Sigmoid colon (tissue), 7 donors: Measurements from ENCODE around the gene CCDC33. TPM values are rescaled to one million over a fixed set of nuclear protein-coding genes. Genes with fewer than 3 reads are reported as not detected.

Experiments
- DNase-seq: peaks from one replicate; pipeline ENCODE4 v3.0.0-alpha.2; 2019
- H3K27ac ChIP-seq, 4 donors: fragments of 200-600 bp; sonication (generic); one replicate each; pipeline ENCODE4 v1.5.1; 2016 to 2019; ENCODE audit warnings: mild to moderate bottlenecking in 1 of 4
- H3K27me3 ChIP-seq, 3 donors: fragments of 200-600 bp; sonication (generic); one replicate each; pipeline ENCODE4 v1.5.1; 2019; ENCODE audit warnings: mild to moderate bottlenecking in 1 of 3
- H3K36me3 ChIP-seq, 4 donors: fragments of 200-600 bp; sonication (generic); one replicate each; pipeline ENCODE4 v1.5.1; 2016 to 2019
- H3K4me1 ChIP-seq, 4 donors: fragments of 200-600 bp; sonication (generic); one replicate each; pipeline ENCODE4 v1.5.1; 2017 to 2019
- H3K4me3 ChIP-seq, 4 donors: fragments of 200-600 bp; sonication (generic); one replicate each; pipeline ENCODE4 v1.5.1; 2017 to 2019; ENCODE audit warnings: mild to moderate bottlenecking in 2 of 4, moderate library complexity in 1 of 4
- H3K9me3 ChIP-seq, 4 donors: fragments of 200-600 bp in 3 of 4; sonication (generic) in 3 of 4; one replicate each; pipeline versions ENCODE4 v1.5.1 to v1.6.1; 2013 to 2019
- EP300 ChIP-seq, 4 donors: sonication (generic); formaldehyde crosslinking; IDR thresholded peaks; one replicate each; pipeline ENCODE4 v1.6.1; 2017; ENCODE audit warnings: antibody characterized with exemption in 4 of 4
- POLR2A ChIP-seq, 2 donors: fragments of 450-650 bp; IDR thresholded peaks; one replicate each; pipeline ENCODE4 v1.6.1; 2016; ENCODE audit warnings: antibody characterized with exemption in 2 of 2, mild to moderate bottlenecking in 2 of 2, moderate library complexity in 2 of 2
- POLR2AphosphoS5 ChIP-seq, 4 donors: sonication (generic); formaldehyde crosslinking; IDR thresholded peaks; one replicate each; pipeline ENCODE4 v1.6.1; 2017; ENCODE audit warnings: antibody characterized with exemption in 4 of 4
- WGBS, 2 donors: extraction: QIAGEN DNeasy Blood & Tissue Kit; methylation state at CpG; one replicate each; pipeline ENCODE4 v1.1.7; 2013; 5-methylcytosine and 5-hydroxymethylcytosine counted together
- intact Hi-C: fragments of 100-400 bp; cut with DNase I; formaldehyde crosslinking; loops from one replicate; pipeline ENCODE4 v1.15.1; 2023
- polyA plus RNA-seq, 3 donors: library from polyadenylated mRNA; stranded (reverse); fragments of 200-250 nt; gene quantifications; one replicate each; pipeline ENCODE4 v1.2.3, GENCODE V29; 2013
- total RNA-seq, 4 donors: library from RNA; depleted of rRNA; stranded (reverse); fragments of >200 nt; gene quantifications; one replicate each; pipeline ENCODE4 v1.1.0, GENCODE V29; 2016
- TF ChIP-seq, protein P1 (sequence below), 4 experiments: fragments of 450-650 bp in 3 of 4; fragments of 200-600 bp in 1 of 4; IDR thresholded peaks; one replicate each; pipeline ENCODE4 v1.5.1; 2016 to 2019; ENCODE audit warnings: antibody characterized with exemption in 4 of 4, mild to moderate bottlenecking in 3 of 4, moderate library complexity in 2 of 4
- donor health status: healthy with polysubstance abuse.
- donor health status: Bipolar disorder and iron deficiency.
- donor health status: healthy.

CCDC33 gene
- total and polyA plus RNA-seq, 7 donors = 0.09 to 0.60 TPM; not detected in 5

DNA sequence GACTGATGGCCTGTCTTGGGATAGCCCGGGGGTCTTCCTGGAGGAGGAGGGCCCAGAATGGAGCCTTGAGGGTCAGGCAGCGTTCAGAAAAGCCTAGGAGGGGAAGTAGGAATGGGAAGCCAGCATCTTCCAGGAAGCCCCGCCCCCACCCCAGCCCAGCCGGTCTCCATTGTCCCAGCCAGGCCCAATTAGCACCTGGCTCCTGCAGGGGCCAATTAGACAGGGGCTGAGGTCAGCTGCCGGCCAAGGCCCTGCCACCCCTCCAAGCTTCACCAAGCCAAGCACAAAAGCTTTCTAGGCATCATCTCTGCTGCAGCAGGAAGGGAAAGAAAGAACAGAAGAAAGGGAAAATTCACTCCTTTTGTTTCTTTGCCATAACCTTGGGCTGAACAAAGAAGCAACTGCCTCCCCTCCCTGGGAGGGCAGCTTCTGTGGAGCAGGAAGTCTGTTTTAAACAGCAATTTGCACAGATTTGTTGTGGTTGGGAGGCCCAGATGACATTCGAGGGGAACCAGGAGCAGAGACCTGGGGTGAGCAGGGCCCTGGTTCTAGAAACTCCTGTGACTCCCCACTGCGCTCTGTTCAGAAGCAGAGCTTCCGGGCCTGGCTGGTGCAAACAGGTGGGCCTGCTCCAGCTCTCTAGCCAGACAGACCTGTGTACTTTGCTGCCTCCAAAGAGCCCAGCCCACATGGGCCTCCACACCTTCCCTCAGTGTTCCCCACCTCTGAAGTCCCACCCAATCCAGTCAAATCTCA lies 83.6 kb downstream of the CCDC33 start:
- TF ChIP-seq, protein P1, sequence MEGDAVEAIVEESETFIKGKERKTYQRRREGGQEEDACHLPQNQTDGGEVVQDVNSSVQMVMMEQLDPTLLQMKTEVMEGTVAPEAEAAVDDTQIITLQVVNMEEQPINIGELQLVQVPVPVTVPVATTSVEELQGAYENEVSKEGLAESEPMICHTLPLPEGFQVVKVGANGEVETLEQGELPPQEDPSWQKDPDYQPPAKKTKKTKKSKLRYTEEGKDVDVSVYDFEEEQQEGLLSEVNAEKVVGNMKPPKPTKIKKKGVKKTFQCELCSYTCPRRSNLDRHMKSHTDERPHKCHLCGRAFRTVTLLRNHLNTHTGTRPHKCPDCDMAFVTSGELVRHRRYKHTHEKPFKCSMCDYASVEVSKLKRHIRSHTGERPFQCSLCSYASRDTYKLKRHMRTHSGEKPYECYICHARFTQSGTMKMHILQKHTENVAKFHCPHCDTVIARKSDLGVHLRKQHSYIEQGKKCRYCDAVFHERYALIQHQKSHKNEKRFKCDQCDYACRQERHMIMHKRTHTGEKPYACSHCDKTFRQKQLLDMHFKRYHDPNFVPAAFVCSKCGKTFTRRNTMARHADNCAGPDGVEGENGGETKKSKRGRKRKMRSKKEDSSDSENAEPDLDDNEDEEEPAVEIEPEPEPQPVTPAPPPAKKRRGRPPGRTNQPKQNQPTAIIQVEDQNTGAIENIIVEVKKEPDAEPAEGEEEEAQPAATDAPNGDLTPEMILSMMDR (IDR thresholded peaks at IDR 0.05) = no peak
- TF ChIP-seq EP300 (IDR thresholded peaks at IDR 0.05) (no peak), POLR2AphosphoS5 (IDR thresholded peaks at IDR 0.05) (no peak), POLR2A (IDR thresholded peaks at IDR 0.05) (no peak)
- Histone ChIP-seq H3K36me3 (no peaks in the 10 kb centered on the region), H3K27me3 (no peaks in the 10 kb centered on the region), H3K9me3 (no peaks in the 10 kb centered on the region), H3K27ac (peak overlapping the region in 1 of 4 donors; percentile 18), H3K4me3 (no peak overlapping the region), H3K4me1 (peaks cover 0 to 26% (median 10%) of the 10 kb centered on the region in 4 donors)
- intact Hi-C loops = loop anchor here (5.0 kb wide), 1 partner anchor 347 kb away; no protein-coding TSS in a partner anchor
- 54 to 57% methylated on average over 8 of the region's 8 CpGs for WGBS, 2 donors
- DNase-seq = no peak

DNA sequence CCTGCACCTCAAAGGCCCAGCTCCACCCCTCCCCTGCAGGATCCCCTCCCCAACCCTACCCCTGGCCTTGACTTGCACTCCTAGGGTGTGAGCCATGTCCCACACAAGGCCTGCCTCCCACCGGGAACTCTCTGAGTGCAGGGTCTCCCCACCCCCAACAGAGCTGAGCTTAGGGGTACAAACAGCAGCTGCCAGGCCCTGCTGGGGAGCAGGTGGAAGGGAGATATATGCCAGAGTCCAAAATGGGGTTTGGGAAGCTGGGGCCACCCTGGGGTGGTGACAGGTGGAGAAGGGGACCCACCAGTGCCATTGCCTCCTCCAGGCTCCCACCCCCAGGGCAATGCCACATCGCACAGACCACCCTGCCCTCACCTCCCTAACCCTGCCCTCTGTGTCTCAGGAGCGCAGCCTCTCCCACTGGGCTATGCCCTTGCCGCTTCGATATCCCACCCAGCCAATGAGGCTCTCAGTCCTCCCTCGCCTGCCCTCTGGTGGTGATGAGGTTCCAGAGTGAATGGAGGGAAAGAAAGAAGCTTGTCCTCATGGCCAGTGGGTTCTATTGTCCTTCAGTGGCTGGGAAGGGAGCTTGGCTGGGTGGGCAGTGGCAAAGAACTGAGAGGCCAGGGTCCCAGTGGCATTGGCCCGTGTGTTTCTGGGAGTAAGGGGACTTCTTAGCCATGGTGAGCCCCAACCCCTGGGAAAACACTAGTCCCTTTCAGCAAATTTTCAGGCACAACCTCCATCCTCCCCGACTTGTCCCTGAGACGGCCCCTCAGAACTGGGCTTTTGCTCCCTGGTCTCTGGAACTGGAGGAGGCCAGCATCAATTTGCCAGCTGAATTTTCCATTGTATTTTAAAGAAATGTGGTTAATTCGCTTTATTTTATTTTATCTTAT lies 84.5 kb downstream of the CCDC33 start:
- intact Hi-C loops = loop anchor here (5.0 kb wide), 1 partner anchor 348 kb away; no protein-coding TSS in a partner anchor
- TF ChIP-seq EP300 (IDR thresholded peaks at IDR 0.05) = no peak
- TF ChIP-seq, protein P1 (IDR thresholded peaks at IDR 0.05) = peak in 3 of 4 experiments; percentile 22 to 41 (median 26)
- Histone ChIP-seq H3K4me1 (peaks cover 0 to 26% (median 10%) of the 10 kb centered on the region in 4 donors), H3K4me3 (no peak overlapping the region), H3K27me3 (no peaks in the 10 kb centered on the region), H3K9me3 (no peaks in the 10 kb centered on the region), H3K36me3 (no peaks in the 10 kb centered on the region), H3K27ac (no peak overlapping the region)
- WGBS, 2 donors = 73 to 84% methylated on average over 10 of the region's 10 CpGs
- no peak for DNase-seq

DNA sequence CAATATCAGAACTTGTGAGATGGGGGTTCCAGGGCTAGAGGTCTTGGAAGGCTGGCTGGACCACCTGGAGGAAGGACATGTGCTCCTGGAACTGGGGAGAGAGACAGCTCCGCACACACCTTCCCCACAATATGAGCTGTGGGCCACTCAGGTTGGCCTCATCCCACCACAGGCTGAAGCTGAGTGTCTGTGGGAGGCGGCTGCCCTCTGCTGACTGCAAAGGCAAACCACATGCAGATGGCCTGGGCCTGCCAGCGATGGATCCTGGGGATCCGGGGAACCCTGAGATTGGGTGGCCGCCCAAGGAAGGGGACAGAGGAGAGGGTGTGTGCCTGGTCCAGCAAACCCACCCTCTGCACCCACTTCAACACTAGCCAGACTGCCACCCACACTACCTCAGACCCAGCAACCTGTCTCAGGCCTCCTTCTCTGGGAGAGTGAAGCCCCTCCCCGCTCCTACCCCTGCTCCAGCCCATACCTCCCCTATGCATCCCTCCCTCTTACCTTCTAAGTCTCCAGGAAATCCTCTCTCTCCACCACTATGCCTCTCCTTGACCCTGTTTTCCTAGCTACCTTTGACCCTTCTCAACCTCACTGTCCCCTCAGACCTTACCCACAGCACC lies 86.5 kb downstream of the CCDC33 start:
- TF ChIP-seq, protein P1 (IDR thresholded peaks at IDR 0.05) = peak; percentile 54 to 77 (median 61)
- TF ChIP-seq EP300 (IDR thresholded peaks at IDR 0.05) = no peak
- peaks cover 0 to 21% (median 4%) of the 10 kb centered on the region in 4 donors for H3K4me1 ChIP-seq
- WGBS, 2 donors = 26 to 27% methylated on average over 6 of the region's 6 CpGs
- H3K27ac ChIP-seq = no peak overlapping the region
- no peaks in the 10 kb centered on the region for H3K9me3 ChIP-seq
- H3K27me3 ChIP-seq = no peaks in the 10 kb centered on the region
- no peaks in the 10 kb centered on the region for H3K36me3 ChIP-seq
- peak; percentile 82 for DNase-seq
- H3K4me3 ChIP-seq = no peak overlapping the region
- intact Hi-C loops = loop anchor here (1.0 to 5.0 kb wide), 2 partner anchors 195 to 350 kb away; no protein-coding TSS in a partner anchor

DNA sequence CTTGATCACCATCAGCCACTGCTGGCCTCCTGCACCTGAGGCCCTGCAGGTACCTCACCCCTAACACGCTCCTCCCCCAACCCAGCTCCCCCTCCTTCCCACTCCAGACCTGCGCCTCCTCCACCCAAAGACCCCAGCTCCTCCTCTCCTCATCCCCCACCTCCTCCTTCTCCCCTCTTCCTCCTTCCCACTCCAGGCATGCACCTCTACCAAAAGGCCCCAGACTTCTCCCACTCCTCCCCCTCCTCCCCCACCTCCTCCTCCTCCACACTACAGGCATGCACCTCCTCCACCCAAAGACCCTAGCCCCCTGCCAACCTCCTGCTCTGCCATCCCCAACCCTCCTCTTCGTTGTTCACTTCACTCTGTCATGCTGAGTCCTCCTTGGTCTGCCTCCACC lies 88.6 kb downstream of the CCDC33 start:
- WGBS, 2 donors = 78 to 82% methylated on average over 3 of the region's 3 CpGs
- no peak for DNase-seq
- TF ChIP-seq POLR2AphosphoS5 (IDR thresholded peaks at IDR 0.05) (no peak), POLR2A (IDR thresholded peaks at IDR 0.05) (no peak), EP300 (IDR thresholded peaks at IDR 0.05) (no peak)
- TF ChIP-seq, protein P1 (IDR thresholded peaks at IDR 0.05) = no peak
- intact Hi-C loops = loop anchor here (5.0 kb wide), 1 partner anchor 352 kb away; no protein-coding TSS in a partner anchor
- peaks cover 0 to 3% (median 0%) of the 10 kb centered on the region in 4 donors for H3K4me1 ChIP-seq
- no peaks in the 10 kb centered on the region for H3K9me3 ChIP-seq
- H3K27ac ChIP-seq = no peak overlapping the region
- no peaks in the 10 kb centered on the region for H3K27me3 ChIP-seq
- no peaks in the 10 kb centered on the region for H3K36me3 ChIP-seq
- H3K4me3 ChIP-seq = no peak overlapping the region
